ENCODE data around the gene IFNA8.

IFNA8 gene

GRCh38 chr9:21455320-21455719 lies 46.4 kb downstream of the IFNA8 start:
- Histone ChIP-seq H3K4me2 (ENCODE audit: low read length) (no peak overlapping the region), H4K5ac (ENCODE audit: low read length) (no peak overlapping the region)
- peak; percentile 72 for DNase-seq

More at GRCh38 chr9:21455320-21455719, 46.4 kb downstream of the IFNA8 start:
- H3K9ac ChIP-seq (ENCODE audit: low read length): no peak overlapping the region
- H2BK5ac ChIP-seq (ENCODE audit: low read length): no peak overlapping the region
- H4K8ac ChIP-seq (ENCODE audit: low read depth, low read length): no peak overlapping the region
- no peak overlapping the region for H3K23ac ChIP-seq (ENCODE audit: low read length)
- H3K36me3 ChIP-seq (ENCODE audit: control insufficient read depth, insufficient read depth, low read length): no peaks in the 10 kb centered on the region
- H3K56ac ChIP-seq (ENCODE audit: low read length): no peak overlapping the region
- H3K79me2 ChIP-seq (ENCODE audit: control insufficient read depth, insufficient read depth, low read length): no peaks in the 10 kb centered on the region
- no peaks in the 10 kb centered on the region for H3K27me3 ChIP-seq (ENCODE audit: insufficient read depth, low read length, poor library complexity)
- H3K4me1 ChIP-seq (ENCODE audit: control insufficient read depth, low read depth, low read length): no peaks in the 10 kb centered on the region
- no peak overlapping the region for H2BK120ac ChIP-seq (ENCODE audit: low read depth, low read length)
- H3K27ac ChIP-seq (ENCODE audit: low read depth, low read length): no peak overlapping the region
- H3K4ac ChIP-seq (ENCODE audit: low read depth, low read length): no peak overlapping the region
- H2AK5ac ChIP-seq (ENCODE audit: low read length): no peak overlapping the region
- no peak overlapping the region for H2BK15ac ChIP-seq (replicated peaks; ENCODE audit: low read depth)
- no peaks in the 10 kb centered on the region for H3K79me1 ChIP-seq (ENCODE audit: low read length)
- no peak overlapping the region for H3K18ac ChIP-seq (ENCODE audit: low read length)
- H3K4me3 ChIP-seq (ENCODE audit: low read length): no peak overlapping the region
